Measurements from ENCODE around the gene MYCL.

DNA sequence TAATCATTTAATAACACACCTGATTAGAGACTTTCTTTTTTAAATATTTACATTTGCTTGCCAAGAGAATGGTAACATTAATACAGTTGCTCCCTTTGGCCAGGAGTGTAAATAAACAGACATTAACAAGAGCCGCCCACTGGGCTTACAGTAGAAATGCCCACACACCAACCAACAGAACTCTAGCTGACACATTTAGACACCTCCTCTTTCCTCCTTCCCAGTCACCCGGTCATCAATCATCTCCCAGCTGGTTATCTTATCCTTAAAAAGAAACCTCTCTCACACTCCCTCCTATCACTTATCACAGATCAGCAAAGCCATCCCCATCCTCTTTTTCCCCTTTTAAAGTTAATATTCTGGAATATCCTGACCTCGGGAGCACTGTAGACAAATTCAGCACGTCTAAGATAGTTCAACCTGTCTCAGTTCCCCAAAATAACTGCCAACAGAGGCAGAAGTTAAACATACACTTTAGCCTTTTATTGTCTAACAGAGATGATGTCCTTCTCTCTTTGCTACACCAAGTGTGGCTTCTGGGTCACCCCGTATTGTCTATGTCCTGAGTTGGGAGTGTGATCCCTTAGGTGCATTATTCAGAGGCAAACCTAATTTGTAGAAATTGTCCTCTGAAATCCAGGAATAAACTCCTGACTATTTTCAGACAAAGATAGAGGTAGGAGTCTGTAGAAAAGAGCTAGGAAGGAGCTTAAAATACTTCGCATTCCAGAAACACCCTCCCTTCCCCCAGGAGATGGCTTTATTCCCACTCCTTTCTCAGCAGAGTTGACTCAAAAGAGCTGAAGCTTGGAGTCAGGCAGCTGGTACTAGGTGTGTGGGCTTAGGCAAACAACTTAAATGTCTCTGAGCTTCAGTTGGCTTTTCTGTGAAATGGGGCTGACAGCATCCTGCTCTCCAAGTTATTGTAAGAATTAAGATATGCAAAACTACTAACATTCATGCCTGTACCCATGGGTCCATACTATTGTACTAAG, 8.8 kb downstream of the MYCL start:
- no peak for TF ChIP-seq CTCF (conservative IDR thresholded peaks at IDR 0.05; ENCODE audit: low read depth, low read length)
- TF ChIP-seq FOS (IDR thresholded peaks at IDR 0.05; ENCODE audit: low read depth, low read length): no peak
- TF ChIP-seq POLR2A (IDR thresholded peaks at IDR 0.05; ENCODE audit: low read depth, low read length): no peak
- no peak for TF ChIP-seq RCOR1 (IDR thresholded peaks at IDR 0.05; ENCODE audit: insufficient replicate concordance, low read length)
- TF ChIP-seq SMC3 (IDR thresholded peaks at IDR 0.05; ENCODE audit: low read depth, low read length): no peak
- TF ChIP-seq ELK1 (IDR thresholded peaks at IDR 0.05; ENCODE audit: borderline replicate concordance, low read depth, low read length): no peak
- TF ChIP-seq BHLHE40 (IDR thresholded peaks at IDR 0.05; ENCODE audit: low read depth, low read length): no peak
- TF ChIP-seq CEBPB (IDR thresholded peaks at IDR 0.05; ENCODE audit: low read depth, low read length): no peak
- TF ChIP-seq MXI1 (IDR thresholded peaks at IDR 0.05; ENCODE audit: borderline replicate concordance, low read depth, low read length): no peak
- no peak for TF ChIP-seq RAD21 (IDR thresholded peaks at IDR 0.05; ENCODE audit: low read length)
- TF ChIP-seq MAFK (IDR thresholded peaks at IDR 0.05; ENCODE audit: low read depth, low read length): no peak
- TF ChIP-seq CHD1 (IDR thresholded peaks at IDR 0.05; ENCODE audit: low read depth, low read length): no peak
- TF ChIP-seq RFX5 (IDR thresholded peaks at IDR 0.05; ENCODE audit: low read depth, low read length): no peak
- TF ChIP-seq, protein P1, sequence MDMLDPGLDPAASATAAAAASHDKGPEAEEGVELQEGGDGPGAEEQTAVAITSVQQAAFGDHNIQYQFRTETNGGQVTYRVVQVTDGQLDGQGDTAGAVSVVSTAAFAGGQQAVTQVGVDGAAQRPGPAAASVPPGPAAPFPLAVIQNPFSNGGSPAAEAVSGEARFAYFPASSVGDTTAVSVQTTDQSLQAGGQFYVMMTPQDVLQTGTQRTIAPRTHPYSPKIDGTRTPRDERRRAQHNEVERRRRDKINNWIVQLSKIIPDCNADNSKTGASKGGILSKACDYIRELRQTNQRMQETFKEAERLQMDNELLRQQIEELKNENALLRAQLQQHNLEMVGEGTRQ (IDR thresholded peaks at IDR 0.05; ENCODE audit: low read depth, low read length): no peak

Measured in IMR-90 (cell line).